Midbrain (tissue), 1 donor: ENCODE results near the gene S100B.
"Not testable (repeated sequence)": the region's sequence is repeated elsewhere in the genome, so short reads cannot be mapped to it uniquely, and the experiment has no call there.

ENCODE experiments used
- DNase-seq: peaks from one replicate; lab custom pipeline; 2025; lab: John Stamatoyannopoulos, UW

Gene S100B

DNA sequence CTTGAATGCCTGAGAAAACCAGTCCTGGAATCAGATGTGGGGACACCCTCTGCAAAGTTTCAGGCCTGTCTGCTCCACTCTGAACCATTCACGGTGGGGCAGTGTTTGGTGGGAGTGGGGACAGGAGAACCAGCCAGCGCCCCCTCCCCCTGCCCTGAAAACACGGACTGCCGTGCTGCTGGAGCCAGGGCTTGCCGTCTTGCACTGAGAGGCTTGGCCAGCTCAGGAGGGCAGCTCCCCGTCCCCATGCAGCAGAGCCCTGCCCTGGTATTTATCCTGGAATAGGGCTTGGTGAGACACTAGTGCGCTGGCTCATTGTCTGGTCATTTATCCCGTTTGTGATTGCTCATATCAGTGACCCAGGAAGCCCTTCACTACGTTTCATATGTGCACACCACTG is 3.9 kb downstream of the S100B start:
- DNase-seq = no peak

DNA sequence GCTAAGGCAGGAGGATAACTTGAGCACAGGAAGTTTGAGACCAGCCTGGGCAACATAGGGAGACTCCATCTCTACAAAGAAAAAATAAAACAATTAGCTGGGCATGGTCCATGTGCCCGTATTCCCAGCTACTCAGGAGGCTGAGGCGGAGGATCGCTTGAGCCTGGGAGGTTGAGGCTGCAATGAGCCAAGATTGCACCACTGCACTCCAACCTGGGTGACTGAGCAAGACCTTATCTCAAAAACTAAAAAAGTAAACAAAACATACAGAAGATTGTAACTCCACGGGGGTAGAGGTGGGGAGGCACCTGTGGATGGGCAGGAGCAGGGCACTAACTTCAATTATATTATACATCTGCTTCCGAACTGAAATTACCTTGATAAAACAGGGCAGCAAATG is 4.6 kb downstream of the S100B start:
- no peak for DNase-seq

- peak; percentile 24 for DNase-seq
Observed at GRCh38 chr21:46598581-46599572, 6.0 kb downstream of the S100B start.

DNA sequence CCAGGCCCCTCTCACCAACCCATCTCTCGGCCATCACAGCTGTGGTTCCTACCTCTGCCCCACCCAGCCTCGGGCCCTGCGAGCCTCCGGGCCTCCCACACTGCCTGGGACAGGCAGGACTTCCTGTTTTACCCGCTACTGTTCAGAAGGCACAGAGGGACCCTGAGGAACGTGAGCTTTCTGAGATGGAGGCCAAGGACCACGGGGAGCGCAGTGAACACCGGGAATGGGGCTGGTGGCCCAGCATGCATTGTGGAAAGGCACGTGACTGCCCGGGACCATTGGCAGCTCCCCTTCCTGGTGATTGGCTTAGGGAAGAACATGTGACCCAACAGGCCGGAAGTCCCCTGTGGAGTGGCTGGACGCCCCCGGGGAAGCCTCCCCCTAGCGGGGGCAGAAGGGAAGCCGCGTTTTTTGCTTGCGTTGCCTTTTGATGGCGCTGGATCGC is 7.0 kb downstream of the S100B start:
- DNase-seq = no peak

GRCh38 chr21:46597031-46597430 is 7.9 kb downstream of the S100B start:
- DNase-seq = no peak

DNA sequence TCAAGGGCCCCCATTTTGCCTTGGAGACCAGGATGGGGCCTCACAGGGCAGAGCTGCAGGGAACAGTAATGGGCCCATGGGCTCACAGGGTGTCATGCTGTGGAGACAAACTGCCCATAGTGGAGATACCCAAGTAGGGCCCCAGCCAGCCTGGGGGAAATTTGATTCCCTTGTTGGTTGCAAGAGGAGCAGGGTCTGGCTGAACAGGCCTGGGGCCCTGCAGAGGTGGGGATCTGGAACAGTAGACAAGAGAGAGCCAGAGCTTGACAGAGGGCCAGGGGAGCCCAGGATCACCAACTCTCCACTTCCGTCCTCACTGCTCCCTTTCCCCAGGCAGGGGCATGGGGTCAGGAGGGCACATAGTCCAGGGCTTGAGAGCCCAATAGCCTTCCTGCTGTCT is 8.7 kb downstream of the S100B start:
- no peak for DNase-seq

GRCh38 chr21:46594276-46594675 is 10.6 kb downstream of the S100B start:
- DNase-seq = no peak

DNA sequence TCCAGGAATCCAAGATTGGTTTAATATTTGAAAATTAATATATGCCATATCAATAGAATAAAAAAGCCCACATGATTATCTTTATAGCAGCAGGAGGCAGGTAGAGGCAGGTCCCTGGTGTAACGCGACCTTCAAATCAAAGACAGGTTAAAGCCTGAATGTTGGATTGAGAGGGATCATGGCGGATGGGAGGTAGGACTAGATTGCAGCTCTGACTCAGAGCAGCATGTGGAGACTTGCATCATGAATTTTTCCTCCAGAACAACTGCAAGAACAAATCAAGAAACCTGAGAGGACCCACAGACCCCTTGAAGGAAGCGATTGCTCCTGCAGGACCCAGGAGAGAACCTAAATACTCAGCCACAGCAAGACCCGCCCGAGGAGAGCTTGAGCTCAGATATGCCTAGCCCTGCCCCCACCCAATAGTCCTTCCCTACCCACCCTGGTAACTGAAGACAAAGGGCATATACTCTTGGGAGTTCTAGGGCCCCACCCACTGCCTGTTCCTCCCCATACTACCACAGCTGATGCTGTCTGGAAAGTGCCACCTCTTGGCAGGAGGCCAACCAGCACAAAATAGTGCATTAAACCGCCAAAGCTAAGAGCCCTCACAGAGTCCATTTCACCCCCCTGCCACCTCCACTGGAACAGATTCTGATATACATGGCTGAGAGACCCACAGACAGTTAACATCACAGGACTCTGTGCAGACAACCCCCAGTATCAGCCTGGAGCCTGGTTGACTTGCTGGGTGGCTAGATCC is 19.5 kb downstream of the S100B start:
- no peak for DNase-seq

DNA sequence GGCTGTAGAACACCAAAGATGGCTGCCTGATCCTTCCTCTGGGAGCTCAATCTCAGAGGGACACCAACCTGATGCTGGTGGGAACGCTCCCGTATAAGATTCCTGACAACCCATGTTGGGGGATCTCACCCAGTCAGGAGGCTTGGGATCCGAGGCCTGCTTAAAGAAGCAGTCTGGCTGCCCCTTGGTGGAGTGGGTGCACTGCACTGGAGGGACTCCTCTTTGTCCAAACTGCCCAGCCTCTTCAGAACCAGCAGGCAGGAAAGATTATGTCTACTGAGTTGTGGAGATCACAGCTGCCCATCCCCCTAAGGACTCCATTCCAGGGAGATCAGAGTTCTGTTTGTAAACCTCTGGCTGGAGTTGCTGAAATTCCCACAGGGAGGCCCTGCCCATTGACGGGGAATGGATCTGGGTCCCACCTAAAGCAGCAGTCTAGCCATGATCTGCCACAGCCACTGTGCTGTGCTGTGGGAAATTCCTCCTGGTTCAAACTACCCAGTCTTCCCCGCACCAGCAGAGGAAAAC is 23.0 kb downstream of the S100B start:
- no peak for DNase-seq

- not testable (repeated sequence) for DNase-seq
Observed at GRCh38 chr21:46579394-46579793, 25.5 kb downstream of the S100B start.

GRCh38 chr21:46577786-46578185 is 27.1 kb downstream of the S100B start:
- not testable (repeated sequence) for DNase-seq

DNA sequence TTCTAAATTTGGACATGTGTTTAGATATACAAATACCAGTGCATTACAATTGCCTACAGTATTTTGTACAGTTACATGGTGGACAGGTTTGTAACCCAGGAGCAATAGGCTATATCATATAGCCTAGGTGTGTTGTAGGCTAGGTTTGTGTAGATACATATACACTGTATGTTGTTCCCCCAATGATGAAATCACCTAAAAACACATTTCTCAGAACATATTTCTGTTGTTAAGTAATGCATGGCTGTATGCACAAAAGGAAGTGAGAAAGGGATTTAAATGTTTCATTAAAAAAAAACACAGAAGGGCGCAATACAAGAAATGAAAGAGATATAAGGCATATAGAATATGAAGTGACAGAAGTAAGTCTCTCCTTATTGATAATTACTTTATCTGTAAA is 32.0 kb downstream of the S100B start:
- no peak for DNase-seq

GRCh38 chr21:46570631-46571030 is 34.3 kb downstream of the S100B start:
- DNase-seq = no peak

GRCh38 chr21:46570119-46570518 is 34.8 kb downstream of the S100B start:
- DNase-seq = no peak

GRCh38 chr21:46569081-46569480 is 35.8 kb downstream of the S100B start:
- DNase-seq = no peak

GRCh38 chr21:46568562-46568961 is 36.3 kb downstream of the S100B start:
- no peak for DNase-seq

DNA sequence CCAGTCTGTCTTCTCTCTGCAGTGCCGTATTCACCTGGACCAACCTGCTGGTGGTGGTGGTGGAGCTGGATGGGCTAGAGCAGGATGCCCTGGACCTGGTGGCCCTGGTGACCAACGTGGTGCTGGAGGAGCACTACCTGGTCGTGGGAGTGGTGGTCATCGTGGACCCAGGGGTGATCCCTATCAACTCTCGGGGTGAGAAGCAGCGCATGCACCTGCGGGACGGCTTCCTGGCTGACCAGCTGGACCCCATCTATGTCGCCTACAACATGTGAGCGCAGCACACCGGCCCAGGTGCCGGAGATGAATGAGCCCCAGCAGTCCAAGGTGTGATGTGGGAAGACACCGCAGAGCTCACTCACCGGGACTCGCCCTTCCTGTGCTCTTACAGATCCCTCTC is 37.5 kb downstream of the S100B start:
- DNase-seq = no peak

DNA sequence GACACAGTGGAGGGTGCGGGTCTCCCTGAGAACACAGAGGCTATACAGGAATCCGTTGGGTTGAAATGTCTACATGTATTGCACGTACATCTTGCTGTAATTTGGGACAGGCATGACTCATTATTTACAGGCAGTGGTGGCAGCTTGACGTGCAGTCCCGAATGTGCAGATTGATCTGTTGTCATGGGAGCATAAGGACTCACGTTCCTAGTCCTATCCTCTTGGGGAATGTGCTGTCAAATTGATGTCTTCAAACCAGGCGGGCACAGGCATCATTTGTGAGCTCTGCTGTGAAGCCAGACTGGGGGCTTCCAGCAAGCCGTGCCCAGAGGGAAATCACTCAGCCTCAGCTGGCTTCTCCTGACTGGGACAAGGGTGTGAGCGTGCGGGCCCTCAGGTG is 40.5 kb downstream of the S100B start:
- no peak for DNase-seq

- DNase-seq = no peak
Observed at GRCh38 chr21:46562964-46563607, 41.8 kb downstream of the S100B start.

DNA sequence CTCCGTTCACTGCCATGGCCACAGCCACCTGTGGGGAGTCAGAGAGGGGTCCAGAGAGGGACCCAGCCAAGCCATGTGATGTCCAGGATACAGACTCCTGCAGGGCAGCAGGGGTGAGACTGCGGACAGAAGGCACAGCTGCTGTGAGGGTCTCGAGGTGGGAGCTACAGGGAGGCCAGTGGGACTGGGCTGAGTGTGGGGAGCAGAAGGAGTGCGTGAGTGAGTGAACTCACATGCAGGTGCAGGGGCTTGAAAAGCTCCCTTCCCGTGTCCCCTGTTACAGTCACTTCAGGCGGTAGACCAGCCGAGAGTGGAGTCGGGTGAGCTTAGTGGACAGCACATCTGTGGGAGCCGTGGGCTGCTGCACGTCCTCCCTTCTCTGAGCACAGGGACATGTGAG is 42.4 kb downstream of the S100B start:
- DNase-seq = no peak

- DNase-seq = no peak
Observed at GRCh38 chr21:46561445-46562090, 43.3 kb downstream of the S100B start.
